ENCODE measurements around the gene SLC25A22. TPM values are rescaled to one million over a fixed set of nuclear protein-coding genes. Genes with fewer than 3 reads are reported as not detected.

SLC25A22 gene
- polyA plus RNA-seq, 1 donor, result 14.6 TPM

- WGBS (ENCODE audit: insufficient coverage, low lambda C conversion rate), result no CpG with 5 or more reads among the region's 11 CpGs
- peaks cover 41% of the 10 kb centered on the region for H3K4me1 ChIP-seq (ENCODE audit: control insufficient read depth, insufficient read depth, low read length)
- H3K4me3 ChIP-seq (ENCODE audit: low read length), result peak overlapping the region; percentile 96
- H3K27ac ChIP-seq (ENCODE audit: low read length), result peak overlapping the region; percentile 83
- H3K27me3 ChIP-seq (ENCODE audit: control insufficient read depth, insufficient read depth, low read length), result peaks cover 4% of the 10 kb centered on the region
- H3K9me3 ChIP-seq (ENCODE audit: control insufficient read depth, low read depth, low read length), result no peaks in the 10 kb centered on the region
- DNase-seq, result peak in 1 of 2 donors; percentile 79
- peaks cover 35% of the 10 kb centered on the region for H3K36me3 ChIP-seq (ENCODE audit: control insufficient read depth, insufficient read depth, low read length)
Observed at GRCh38 chr11:820655-821511, 22.8 kb upstream of the SLC25A22 start.

- Histone ChIP-seq H3K36me3 (ENCODE audit: control insufficient read depth, insufficient read depth, low read length) (peaks cover 36% of the 10 kb centered on the region), H3K4me3 (ENCODE audit: low read length) (peak overlapping the region; percentile 96), H3K4me1 (ENCODE audit: control insufficient read depth, insufficient read depth, low read length) (peaks cover 33% of the 10 kb centered on the region), H3K9me3 (ENCODE audit: control insufficient read depth, low read depth, low read length) (no peaks in the 10 kb centered on the region), H3K27me3 (ENCODE audit: control insufficient read depth, insufficient read depth, low read length) (no peaks in the 10 kb centered on the region), H3K27ac (ENCODE audit: low read length) (peak overlapping the region; percentile 84)
- no CpG with 5 or more reads among the region's 47 CpGs for WGBS (ENCODE audit: insufficient coverage, low lambda C conversion rate)
- peak; percentile 92 to 95 for DNase-seq
Observed at GRCh38 chr11:819943-820649, 22.0 kb upstream of the SLC25A22 start.

GRCh38 chr11:819129-819931 is 21.2 kb upstream of the SLC25A22 start:
- Histone ChIP-seq H3K27ac (ENCODE audit: low read length) (peak overlapping the region; percentile 100), H3K9me3 (ENCODE audit: control insufficient read depth, low read depth, low read length) (no peaks in the 10 kb centered on the region), H3K27me3 (ENCODE audit: control insufficient read depth, insufficient read depth, low read length) (no peaks in the 10 kb centered on the region), H3K36me3 (ENCODE audit: control insufficient read depth, insufficient read depth, low read length) (peaks cover 35% of the 10 kb centered on the region), H3K4me1 (ENCODE audit: control insufficient read depth, insufficient read depth, low read length) (peaks cover 30% of the 10 kb centered on the region), H3K4me3 (ENCODE audit: low read length) (peak overlapping the region; percentile 96)
- WGBS (ENCODE audit: insufficient coverage, low lambda C conversion rate), result no CpG with 5 or more reads among the region's 96 CpGs
- peak; percentile 90 to 94 for DNase-seq

- DNase-seq, result peak; percentile 89 to 93
- WGBS (ENCODE audit: insufficient coverage, low lambda C conversion rate), result no CpG with 5 or more reads among the region's 20 CpGs
- Histone ChIP-seq H3K27ac (ENCODE audit: low read length) (peak within 1 kb of the TSS; percentile 100), H3K9me3 (ENCODE audit: control insufficient read depth, low read depth, low read length) (no peaks in the 10 kb centered on the region), H3K4me3 (ENCODE audit: low read length) (peak within 1 kb of the TSS; percentile 96), H3K36me3 (ENCODE audit: control insufficient read depth, insufficient read depth, low read length) (peaks cover 31% of the 10 kb centered on the region), H3K4me1 (ENCODE audit: control insufficient read depth, insufficient read depth, low read length) (peaks cover 28% of the 10 kb centered on the region), H3K27me3 (ENCODE audit: control insufficient read depth, insufficient read depth, low read length) (no peaks in the 10 kb centered on the region)
Observed at GRCh38 chr11:818396-819128, 20.5 kb upstream of the SLC25A22 start, which contains the start of gene PNPLA2. TSS of gene PNPLA2 (plus strand) at chr11:818914. CDS start at chr11:819719, 805 bp downstream.

- no CpG with 5 or more reads among the region's 11 CpGs for WGBS (ENCODE audit: insufficient coverage, low lambda C conversion rate)
- Histone ChIP-seq H3K36me3 (ENCODE audit: control insufficient read depth, insufficient read depth, low read length) (peaks cover 35% of the 10 kb centered on the region), H3K4me3 (ENCODE audit: low read length) (no peak overlapping the region), H3K27ac (ENCODE audit: low read length) (no peak overlapping the region), H3K27me3 (ENCODE audit: control insufficient read depth, insufficient read depth, low read length) (no peaks in the 10 kb centered on the region), H3K9me3 (ENCODE audit: control insufficient read depth, low read depth, low read length) (no peaks in the 10 kb centered on the region), H3K4me1 (ENCODE audit: control insufficient read depth, insufficient read depth, low read length) (peaks cover 21% of the 10 kb centered on the region)
- DNase-seq, result no peak
Observed at GRCh38 chr11:816433-816779, 18.3 kb upstream of the SLC25A22 start.

GRCh38 chr11:815675-816432 is 17.8 kb upstream of the SLC25A22 start:
- Histone ChIP-seq H3K4me1 (ENCODE audit: control insufficient read depth, insufficient read depth, low read length) (peaks cover 21% of the 10 kb centered on the region), H3K9me3 (ENCODE audit: control insufficient read depth, low read depth, low read length) (no peaks in the 10 kb centered on the region), H3K4me3 (ENCODE audit: low read length) (no peak overlapping the region), H3K36me3 (ENCODE audit: control insufficient read depth, insufficient read depth, low read length) (peaks cover 36% of the 10 kb centered on the region), H3K27me3 (ENCODE audit: control insufficient read depth, insufficient read depth, low read length) (no peaks in the 10 kb centered on the region), H3K27ac (ENCODE audit: low read length) (no peak overlapping the region)
- 80% methylated on average over 2 of the region's 11 CpGs for WGBS (ENCODE audit: insufficient coverage, low lambda C conversion rate)
- DNase-seq, result no peak

- no peaks in the 10 kb centered on the region for H3K27me3 ChIP-seq (ENCODE audit: control insufficient read depth, insufficient read depth, low read length)
- DNase-seq, result no peak
- H3K4me1 ChIP-seq (ENCODE audit: control insufficient read depth, insufficient read depth, low read length), result peaks cover 15% of the 10 kb centered on the region
- no peaks in the 10 kb centered on the region for H3K9me3 ChIP-seq (ENCODE audit: control insufficient read depth, low read depth, low read length)
- no peak overlapping the region for H3K4me3 ChIP-seq (ENCODE audit: low read length)
- peaks cover 36% of the 10 kb centered on the region for H3K36me3 ChIP-seq (ENCODE audit: control insufficient read depth, insufficient read depth, low read length)
- no CpG with 5 or more reads among the region's 9 CpGs for WGBS (ENCODE audit: insufficient coverage, low lambda C conversion rate)
- no peak overlapping the region for H3K27ac ChIP-seq (ENCODE audit: low read length)
Observed at GRCh38 chr11:813456-814096, 15.5 kb upstream of the SLC25A22 start.

GRCh38 chr11:813072-813455 is 15.0 kb upstream of the SLC25A22 start:
- no CpG with 5 or more reads among the region's 6 CpGs for WGBS (ENCODE audit: insufficient coverage, low lambda C conversion rate)
- Histone ChIP-seq H3K9me3 (ENCODE audit: control insufficient read depth, low read depth, low read length) (no peaks in the 10 kb centered on the region), H3K27me3 (ENCODE audit: control insufficient read depth, insufficient read depth, low read length) (no peaks in the 10 kb centered on the region), H3K4me3 (ENCODE audit: low read length) (no peak overlapping the region), H3K36me3 (ENCODE audit: control insufficient read depth, insufficient read depth, low read length) (peaks cover 36% of the 10 kb centered on the region), H3K4me1 (ENCODE audit: control insufficient read depth, insufficient read depth, low read length) (peaks cover 14% of the 10 kb centered on the region), H3K27ac (ENCODE audit: low read length) (no peak overlapping the region)
- DNase-seq, result no peak

GRCh38 chr11:812390-812789 is 14.3 kb upstream of the SLC25A22 start:
- Histone ChIP-seq H3K4me3 (ENCODE audit: low read length) (no peak overlapping the region), H3K4me1 (ENCODE audit: control insufficient read depth, insufficient read depth, low read length) (peaks cover 13% of the 10 kb centered on the region), H3K27ac (ENCODE audit: low read length) (no peak overlapping the region), H3K27me3 (ENCODE audit: control insufficient read depth, insufficient read depth, low read length) (no peaks in the 10 kb centered on the region), H3K9me3 (ENCODE audit: control insufficient read depth, low read depth, low read length) (no peaks in the 10 kb centered on the region), H3K36me3 (ENCODE audit: control insufficient read depth, insufficient read depth, low read length) (peaks cover 36% of the 10 kb centered on the region)
- no peak for DNase-seq
- no CpG with 5 or more reads among the region's 3 CpGs for WGBS (ENCODE audit: insufficient coverage, low lambda C conversion rate)
